Measurements from ENCODE around the gene TRMT10C. TPM values are rescaled to one million over a fixed set of nuclear protein-coding genes. Genes with fewer than 3 reads are reported as not detected.

The TRMT10C gene
- total and polyA plus RNA-seq, 9 of the 15 experiments (the other 6 are each of a cell fraction or from before 2014, with no cell fraction given) = 48.6 to 106 (median 63.9) TPM

DNA sequence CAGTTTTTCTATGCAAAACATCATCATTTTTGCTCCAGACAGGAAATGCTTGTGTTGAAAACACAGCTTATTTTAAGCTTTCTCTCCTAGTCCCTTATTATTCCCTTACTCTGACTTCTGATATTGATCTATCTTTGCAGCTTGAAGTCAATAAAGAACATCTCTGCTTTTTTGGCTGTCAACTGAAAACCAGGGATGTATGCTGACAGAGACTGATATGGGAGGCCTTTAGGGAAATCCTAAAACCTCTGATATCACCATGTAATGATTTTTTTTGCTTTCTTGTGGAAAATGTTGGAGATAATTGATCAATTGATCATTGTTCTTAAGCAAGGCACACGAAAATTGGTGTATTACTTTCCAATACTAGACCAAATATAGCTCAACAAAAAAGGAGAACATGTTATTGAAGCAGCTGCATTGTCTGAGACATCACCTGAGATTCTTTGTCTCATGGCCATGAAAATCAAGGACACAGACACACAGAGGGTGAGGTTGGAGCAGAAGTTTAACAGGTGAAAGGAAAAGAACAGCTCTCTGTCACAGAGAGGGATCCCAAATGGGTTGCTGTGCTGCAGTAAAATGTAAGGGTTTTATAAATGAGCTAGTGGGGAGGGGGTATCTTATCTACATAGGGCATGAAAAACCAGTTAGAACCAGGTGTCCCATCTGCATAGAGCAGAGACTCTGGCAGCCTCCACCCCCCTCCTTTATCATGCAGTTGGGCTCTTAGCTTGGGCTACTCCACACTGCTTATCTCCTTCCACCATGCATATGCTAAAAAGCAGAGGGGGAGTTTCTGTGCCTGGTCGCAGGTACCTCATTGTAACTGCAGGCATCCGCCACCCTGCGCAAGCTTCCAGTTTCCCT lies 31.6 kb upstream of the TRMT10C start (continued):
- TF ChIP-seq, protein P1, sequence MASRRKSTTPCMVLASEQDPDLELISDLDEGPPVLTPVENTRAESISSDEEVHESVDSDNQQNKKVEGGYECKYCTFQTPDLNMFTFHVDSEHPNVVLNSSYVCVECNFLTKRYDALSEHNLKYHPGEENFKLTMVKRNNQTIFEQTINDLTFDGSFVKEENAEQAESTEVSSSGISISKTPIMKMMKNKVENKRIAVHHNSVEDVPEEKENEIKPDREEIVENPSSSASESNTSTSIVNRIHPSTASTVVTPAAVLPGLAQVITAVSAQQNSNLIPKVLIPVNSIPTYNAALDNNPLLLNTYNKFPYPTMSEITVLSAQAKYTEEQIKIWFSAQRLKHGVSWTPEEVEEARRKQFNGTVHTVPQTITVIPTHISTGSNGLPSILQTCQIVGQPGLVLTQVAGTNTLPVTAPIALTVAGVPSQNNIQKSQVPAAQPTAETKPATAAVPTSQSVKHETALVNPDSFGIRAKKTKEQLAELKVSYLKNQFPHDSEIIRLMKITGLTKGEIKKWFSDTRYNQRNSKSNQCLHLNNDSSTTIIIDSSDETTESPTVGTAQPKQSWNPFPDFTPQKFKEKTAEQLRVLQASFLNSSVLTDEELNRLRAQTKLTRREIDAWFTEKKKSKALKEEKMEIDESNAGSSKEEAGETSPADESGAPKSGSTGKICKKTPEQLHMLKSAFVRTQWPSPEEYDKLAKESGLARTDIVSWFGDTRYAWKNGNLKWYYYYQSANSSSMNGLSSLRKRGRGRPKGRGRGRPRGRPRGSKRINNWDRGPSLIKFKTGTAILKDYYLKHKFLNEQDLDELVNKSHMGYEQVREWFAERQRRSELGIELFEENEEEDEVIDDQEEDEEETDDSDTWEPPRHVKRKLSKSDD (conservative IDR thresholded peaks at IDR 0.05; ENCODE audit: low read length) = 0 out of 2 replicates have a peak, but pooled peaks have one; percentile 40
- TF ChIP-seq MAFG (tag; conservative IDR thresholded peaks at IDR 0.05) (no peak), ZNF444 (CRISPR knock-in tag; IDR thresholded peaks at IDR 0.05) (0 out of 2 replicates have a peak, but pooled peaks have one; percentile 22), FOXJ2 (tag; IDR thresholded peaks at IDR 0.05) (no peak), E2F8 (IDR thresholded peaks at IDR 0.05; ENCODE audit: low read depth, partially characterized antibody) (no peak), TEAD1 (CRISPR knock-in tag; IDR thresholded peaks at IDR 0.05) (peak in 1 of 2 experiments; percentile 71; a peak in 2 of 4 replicates), ZNF445 (CRISPR knock-in tag; IDR thresholded peaks at IDR 0.05; ENCODE audit: low read depth) (0 out of 2 replicates have a peak, but pooled peaks have one; percentile 35), CGGBP1 (CRISPR knock-in tag; IDR thresholded peaks at IDR 0.05) (no peak), MXI1 (IDR thresholded peaks at IDR 0.05; ENCODE audit: low read depth, low read length) (peak; percentile 72; the same call in 1 of the 2 replicates), YY1 (IDR thresholded peaks at IDR 0.05; ENCODE audit: borderline replicate concordance in 1 of 3, control insufficient read depth in 1 of 3, extremely low read depth in 1 of 3, insufficient read depth in 3 of 3, insufficient read length in 1 of 3, insufficient replicate concordance in 2 of 3, low read depth in 1 of 3, low read length in 2 of 3) (peak in 1 of 3 experiments; percentile 21), GTF2A2 (tag; IDR thresholded peaks at IDR 0.05) (no peak), CBX5 (IDR thresholded peaks at IDR 0.05; ENCODE audit: borderline replicate concordance, low read depth) (no peak), SIX5 (IDR thresholded peaks at IDR 0.05; ENCODE audit: borderline replicate concordance in 1 of 2, insufficient read depth in 1 of 2, low read depth in 1 of 2, low read length in 2 of 2) (no peak), HDAC1 (IDR thresholded peaks at IDR 0.05) (no peak; a peak in 1 of 4 replicates), MLLT1 (IDR thresholded peaks at IDR 0.05) (no peak), XRCC4 (IDR thresholded peaks at IDR 0.05; ENCODE audit: extremely low read depth, insufficient read depth, insufficient read length) (no peak), MEIS2 (IDR thresholded peaks at IDR 0.05; ENCODE audit: partially characterized antibody) (peak; percentile 42), ZNF311 (CRISPR knock-in tag; IDR thresholded peaks at IDR 0.05) (peak; percentile 84), KLF16 (IDR thresholded peaks at IDR 0.05) (peak; percentile 99)
